ENCODE data around the gene ZBTB48. TPM values are rescaled to one million over a fixed set of nuclear protein-coding genes. Genes with fewer than 3 reads are reported as not detected.

ZBTB48 gene
- polyA plus RNA-seq, 1 of the 3 experiments (the other 2 are of a cell fraction): 31.2 TPM

DNA sequence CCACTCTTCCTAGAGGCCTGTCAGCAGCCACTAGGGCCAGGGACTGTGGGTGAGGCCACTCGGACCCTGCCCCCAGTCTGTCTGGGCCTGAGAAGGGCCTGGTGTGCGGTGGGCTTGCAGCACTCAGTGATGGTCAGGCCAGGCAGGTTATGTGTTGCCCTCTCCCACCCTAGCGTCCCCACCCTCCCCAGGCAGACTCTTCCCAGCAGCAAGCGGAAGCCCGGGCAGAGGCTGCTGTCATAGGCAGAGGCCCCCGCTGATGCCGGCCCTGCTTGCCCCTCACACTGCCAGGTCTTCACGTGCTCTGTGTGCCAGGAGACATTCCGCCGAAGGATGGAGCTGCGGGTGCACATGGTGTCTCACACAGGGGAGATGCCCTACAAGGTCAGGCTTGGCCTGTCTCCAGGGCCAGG is 6.6 kb downstream of the ZBTB48 start:
- Histone ChIP-seq H3K79me2 (ENCODE audit: insufficient read depth) (peaks cover 15% of the 10 kb centered on the region; the same call in 1 of the 2 replicates), H3K27ac (ENCODE audit: low read depth in 2 of 2, low read length in 1 of 2) (no peak overlapping the region), H2AFZ (ENCODE audit: low read depth) (no peak overlapping the region), H3K4me2 (no peak overlapping the region), H3K4me3 (ENCODE audit: low read depth in 2 of 2, low read length in 1 of 2) (no peak overlapping the region), H3K4me1 (ENCODE audit: control insufficient read depth in 1 of 2, insufficient read depth in 2 of 2, low read depth in 1 of 2, low read length in 1 of 2) (peaks cover 0 to 6% of the 10 kb centered on the region in 2 experiments; a peak in 1 of 4 replicates), H3K9me2 (no peaks in the 10 kb centered on the region), H3K9ac (no peak overlapping the region), H3K36me3 (replicated peaks in 1 of 2; ENCODE audit: control insufficient read depth in 1 of 2, insufficient read depth in 2 of 2, low read length in 1 of 2) (peaks cover 0 to 31% of the 10 kb centered on the region in 2 experiments), H4K20me1 (ENCODE audit: insufficient read depth) (no peaks in the 10 kb centered on the region), H3F3A (replicated peaks; ENCODE audit: insufficient read depth) (no peaks in the 10 kb centered on the region), H3K9me3 (no peaks in the 10 kb centered on the region), H3K27me3 (ENCODE audit: insufficient read depth) (no peaks in the 10 kb centered on the region)
- ChIA-PET CTCF (interaction anchor here (1.8 kb wide), 1 partner anchor 149 kb away, joined by 4 read pairs; no protein-coding TSS in a partner anchor), POLR2A (no interaction called here)
- WGBS (ENCODE audit: low lambda C conversion rate): 80% methylated on average over 2 of the region's 11 CpGs
- DNase-seq: peak; percentile 14
- no peak for TF ChIP-seq YY1 (IDR thresholded peaks at IDR 0.05; ENCODE audit: low read depth)
- no peak for TF ChIP-seq GATA2 (CRISPR knock-in tag; IDR thresholded peaks at IDR 0.05)
- TF ChIP-seq NRF1 (IDR thresholded peaks at IDR 0.05; ENCODE audit: low read depth, low read length): no peak
- no peak for TF ChIP-seq RFX5 (IDR thresholded peaks at IDR 0.05; ENCODE audit: low read length)
- TF ChIP-seq, protein P1, sequence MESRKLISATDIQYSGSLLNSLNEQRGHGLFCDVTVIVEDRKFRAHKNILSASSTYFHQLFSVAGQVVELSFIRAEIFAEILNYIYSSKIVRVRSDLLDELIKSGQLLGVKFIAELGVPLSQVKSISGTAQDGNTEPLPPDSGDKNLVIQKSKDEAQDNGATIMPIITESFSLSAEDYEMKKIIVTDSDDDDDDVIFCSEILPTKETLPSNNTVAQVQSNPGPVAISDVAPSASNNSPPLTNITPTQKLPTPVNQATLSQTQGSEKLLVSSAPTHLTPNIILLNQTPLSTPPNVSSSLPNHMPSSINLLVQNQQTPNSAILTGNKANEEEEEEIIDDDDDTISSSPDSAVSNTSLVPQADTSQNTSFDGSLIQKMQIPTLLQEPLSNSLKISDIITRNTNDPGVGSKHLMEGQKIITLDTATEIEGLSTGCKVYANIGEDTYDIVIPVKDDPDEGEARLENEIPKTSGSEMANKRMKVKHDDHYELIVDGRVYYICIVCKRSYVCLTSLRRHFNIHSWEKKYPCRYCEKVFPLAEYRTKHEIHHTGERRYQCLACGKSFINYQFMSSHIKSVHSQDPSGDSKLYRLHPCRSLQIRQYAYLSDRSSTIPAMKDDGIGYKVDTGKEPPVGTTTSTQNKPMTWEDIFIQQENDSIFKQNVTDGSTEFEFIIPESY (IDR thresholded peaks at IDR 0.05; ENCODE audit: borderline replicate concordance, low read depth): no peak
- TF ChIP-seq, protein P2, sequence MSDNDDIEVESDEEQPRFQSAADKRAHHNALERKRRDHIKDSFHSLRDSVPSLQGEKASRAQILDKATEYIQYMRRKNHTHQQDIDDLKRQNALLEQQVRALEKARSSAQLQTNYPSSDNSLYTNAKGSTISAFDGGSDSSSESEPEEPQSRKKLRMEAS (IDR thresholded peaks at IDR 0.05; ENCODE audit: low read depth): no peak
- no peak for TF ChIP-seq TAF1 (IDR thresholded peaks at IDR 0.05; ENCODE audit: borderline replicate concordance, low read depth, low read length)
- TF ChIP-seq, protein P3, sequence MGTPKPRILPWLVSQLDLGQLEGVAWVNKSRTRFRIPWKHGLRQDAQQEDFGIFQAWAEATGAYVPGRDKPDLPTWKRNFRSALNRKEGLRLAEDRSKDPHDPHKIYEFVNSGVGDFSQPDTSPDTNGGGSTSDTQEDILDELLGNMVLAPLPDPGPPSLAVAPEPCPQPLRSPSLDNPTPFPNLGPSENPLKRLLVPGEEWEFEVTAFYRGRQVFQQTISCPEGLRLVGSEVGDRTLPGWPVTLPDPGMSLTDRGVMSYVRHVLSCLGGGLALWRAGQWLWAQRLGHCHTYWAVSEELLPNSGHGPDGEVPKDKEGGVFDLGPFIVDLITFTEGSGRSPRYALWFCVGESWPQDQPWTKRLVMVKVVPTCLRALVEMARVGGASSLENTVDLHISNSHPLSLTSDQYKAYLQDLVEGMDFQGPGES (IDR thresholded peaks at IDR 0.05; ENCODE audit: low read depth, low read length): no peak
- TF ChIP-seq FOSL2 (IDR thresholded peaks at IDR 0.05; ENCODE audit: borderline replicate concordance, low read depth): no peak
- TF ChIP-seq EZH2phosphoT487 (IDR thresholded peaks at IDR 0.05; ENCODE audit: borderline replicate concordance, low read depth): no peak
- TF ChIP-seq MEF2A (IDR thresholded peaks at IDR 0.05; ENCODE audit: borderline replicate concordance, low read depth): no peak

DNA sequence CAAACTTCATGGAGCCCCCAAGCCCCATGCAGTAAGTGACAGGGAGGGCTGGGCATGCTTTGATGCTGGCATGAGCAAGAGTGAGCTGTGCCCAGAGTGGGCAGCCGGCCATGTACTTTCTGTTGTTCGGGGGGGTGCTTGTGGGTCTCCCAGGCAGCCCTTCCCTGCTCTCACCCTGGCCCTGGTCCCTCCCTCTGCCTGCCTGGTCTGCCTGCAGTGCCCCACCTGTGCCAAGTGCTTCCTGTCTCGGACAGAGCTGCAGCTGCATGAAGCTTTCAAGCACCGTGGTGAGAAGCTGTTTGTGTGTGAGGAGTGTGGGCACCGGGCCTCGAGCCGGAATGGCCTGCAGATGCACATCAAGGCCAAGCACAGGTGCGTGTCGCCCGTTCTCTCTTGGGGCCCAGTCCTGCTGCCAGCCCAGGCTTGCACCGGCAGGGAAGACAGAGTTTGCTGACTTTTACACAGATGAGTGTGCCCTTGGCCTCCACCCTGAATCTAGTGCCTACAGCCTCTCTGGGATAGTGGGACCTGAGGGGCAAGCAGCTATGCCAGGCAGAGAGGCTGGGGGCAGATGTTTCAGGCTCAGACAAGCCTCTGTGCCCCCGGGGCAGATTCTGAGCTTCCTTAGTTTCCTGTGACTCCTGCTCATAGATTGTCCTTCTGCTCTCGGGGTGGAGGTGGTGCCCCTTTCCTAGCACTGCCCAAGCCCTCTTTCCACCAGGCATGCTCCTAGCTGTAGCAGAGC is 7.6 kb downstream of the ZBTB48 start:
- H3K79me2 ChIP-seq (ENCODE audit: insufficient read depth): peaks cover 4% of the 10 kb centered on the region; the same call in 1 of the 2 replicates
- no peak overlapping the region for H2AFZ ChIP-seq (ENCODE audit: low read depth)
- no peak overlapping the region for H3K9ac ChIP-seq
- H3K27me3 ChIP-seq (ENCODE audit: insufficient read depth): no peaks in the 10 kb centered on the region
- 94% methylated on average over 6 of the region's 13 CpGs for WGBS (ENCODE audit: low lambda C conversion rate)
- no peak overlapping the region for H3K4me2 ChIP-seq
- H3K4me3 ChIP-seq (ENCODE audit: low read depth in 2 of 2, low read length in 1 of 2): no peak overlapping the region
- ChIA-PET CTCF (no interaction called here), POLR2A (no interaction called here)
- H3K9me2 ChIP-seq: no peaks in the 10 kb centered on the region
- H4K20me1 ChIP-seq (ENCODE audit: insufficient read depth): no peaks in the 10 kb centered on the region
- no peak overlapping the region for H3K27ac ChIP-seq (ENCODE audit: low read depth in 2 of 2, low read length in 1 of 2)
- no peaks in the 10 kb centered on the region for H3F3A ChIP-seq (replicated peaks; ENCODE audit: insufficient read depth)
- peak; percentile 12 for DNase-seq
- peaks cover 0 to 30% of the 10 kb centered on the region in 2 experiments for H3K36me3 ChIP-seq (replicated peaks in 1 of 2; ENCODE audit: control insufficient read depth in 1 of 2, insufficient read depth in 2 of 2, low read length in 1 of 2)
- H3K9me3 ChIP-seq: no peaks in the 10 kb centered on the region
- H3K4me1 ChIP-seq (ENCODE audit: control insufficient read depth in 1 of 2, insufficient read depth in 2 of 2, low read depth in 1 of 2, low read length in 1 of 2): no peaks in the 10 kb centered on the region
- TF ChIP-seq JUND (IDR thresholded peaks at IDR 0.05): no peak
- TF ChIP-seq SIN3A (IDR thresholded peaks at IDR 0.05; ENCODE audit: borderline replicate concordance, low read depth, low read length): no peak
- no peak for TF ChIP-seq ELF1 (IDR thresholded peaks at IDR 0.05)
- TF ChIP-seq, protein P4, sequence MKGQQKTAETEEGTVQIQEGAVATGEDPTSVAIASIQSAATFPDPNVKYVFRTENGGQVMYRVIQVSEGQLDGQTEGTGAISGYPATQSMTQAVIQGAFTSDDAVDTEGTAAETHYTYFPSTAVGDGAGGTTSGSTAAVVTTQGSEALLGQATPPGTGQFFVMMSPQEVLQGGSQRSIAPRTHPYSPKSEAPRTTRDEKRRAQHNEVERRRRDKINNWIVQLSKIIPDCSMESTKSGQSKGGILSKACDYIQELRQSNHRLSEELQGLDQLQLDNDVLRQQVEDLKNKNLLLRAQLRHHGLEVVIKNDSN (IDR thresholded peaks at IDR 0.05; ENCODE audit: borderline replicate concordance, low read depth): no peak
- TF ChIP-seq FOXM1 (IDR thresholded peaks at IDR 0.05; ENCODE audit: low read depth): no peak
- no peak for TF ChIP-seq TCF12 (IDR thresholded peaks at IDR 0.05)
- TF ChIP-seq MEF2A (IDR thresholded peaks at IDR 0.05; ENCODE audit: borderline replicate concordance, low read depth): no peak
- TF ChIP-seq, protein P5, sequence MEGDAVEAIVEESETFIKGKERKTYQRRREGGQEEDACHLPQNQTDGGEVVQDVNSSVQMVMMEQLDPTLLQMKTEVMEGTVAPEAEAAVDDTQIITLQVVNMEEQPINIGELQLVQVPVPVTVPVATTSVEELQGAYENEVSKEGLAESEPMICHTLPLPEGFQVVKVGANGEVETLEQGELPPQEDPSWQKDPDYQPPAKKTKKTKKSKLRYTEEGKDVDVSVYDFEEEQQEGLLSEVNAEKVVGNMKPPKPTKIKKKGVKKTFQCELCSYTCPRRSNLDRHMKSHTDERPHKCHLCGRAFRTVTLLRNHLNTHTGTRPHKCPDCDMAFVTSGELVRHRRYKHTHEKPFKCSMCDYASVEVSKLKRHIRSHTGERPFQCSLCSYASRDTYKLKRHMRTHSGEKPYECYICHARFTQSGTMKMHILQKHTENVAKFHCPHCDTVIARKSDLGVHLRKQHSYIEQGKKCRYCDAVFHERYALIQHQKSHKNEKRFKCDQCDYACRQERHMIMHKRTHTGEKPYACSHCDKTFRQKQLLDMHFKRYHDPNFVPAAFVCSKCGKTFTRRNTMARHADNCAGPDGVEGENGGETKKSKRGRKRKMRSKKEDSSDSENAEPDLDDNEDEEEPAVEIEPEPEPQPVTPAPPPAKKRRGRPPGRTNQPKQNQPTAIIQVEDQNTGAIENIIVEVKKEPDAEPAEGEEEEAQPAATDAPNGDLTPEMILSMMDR (IDR thresholded peaks at IDR 0.05): no peak
- TF ChIP-seq RCOR1 (IDR thresholded peaks at IDR 0.05; ENCODE audit: low read length): no peak
- no peak for TF ChIP-seq GABPA (IDR thresholded peaks at IDR 0.05; ENCODE audit: low read depth)
- TF ChIP-seq, protein P2 (IDR thresholded peaks at IDR 0.05; ENCODE audit: low read depth): no peak
- TF ChIP-seq EZH2phosphoT487 (IDR thresholded peaks at IDR 0.05; ENCODE audit: borderline replicate concordance, low read depth): no peak
- no peak for TF ChIP-seq SMC3 (IDR thresholded peaks at IDR 0.05; ENCODE audit: low read depth, low read length)

All from SK-N-SH (cell line).